Anterior cingulate cortex (tissue), 58 donors: Measurements from ENCODE around the gene ZNF554.

Experiments used
- DNase-seq, 58 donors: peaks; one replicate each; lab custom pipeline; 2025; lab: John Stamatoyannopoulos, UW

ZNF554 gene

GRCh38 chr19:2820112-2820702 is 539 bp downstream of the ZNF554 start:
- DNase-seq = peak in 5 of 58 donors; percentile 16 to 53 (median 33)

- DNase-seq = no peak
Observed at GRCh38 chr19:2822846-2823245, 3.2 kb downstream of the ZNF554 start.

DNA sequence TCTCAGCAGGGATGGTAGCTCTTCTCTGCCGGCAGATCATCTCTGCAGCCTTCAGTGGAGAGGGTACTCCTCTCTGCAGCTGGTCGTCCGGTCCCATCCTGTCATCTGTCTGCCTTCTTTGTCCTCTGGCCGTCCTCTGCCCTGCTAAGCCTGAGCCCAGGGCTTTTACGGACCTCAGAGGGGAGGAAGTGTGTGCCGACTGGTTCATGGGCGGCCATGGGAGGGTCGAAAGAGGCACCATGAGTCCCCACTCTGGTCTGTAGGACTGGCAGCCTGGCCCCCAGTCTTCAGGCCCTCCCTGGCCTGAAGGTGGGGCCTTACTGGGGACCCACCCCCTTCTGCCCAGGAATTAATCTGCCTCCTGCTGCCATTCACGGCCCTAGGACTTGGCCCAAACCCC is 4.0 kb downstream of the ZNF554 start:
- no peak for DNase-seq

DNA sequence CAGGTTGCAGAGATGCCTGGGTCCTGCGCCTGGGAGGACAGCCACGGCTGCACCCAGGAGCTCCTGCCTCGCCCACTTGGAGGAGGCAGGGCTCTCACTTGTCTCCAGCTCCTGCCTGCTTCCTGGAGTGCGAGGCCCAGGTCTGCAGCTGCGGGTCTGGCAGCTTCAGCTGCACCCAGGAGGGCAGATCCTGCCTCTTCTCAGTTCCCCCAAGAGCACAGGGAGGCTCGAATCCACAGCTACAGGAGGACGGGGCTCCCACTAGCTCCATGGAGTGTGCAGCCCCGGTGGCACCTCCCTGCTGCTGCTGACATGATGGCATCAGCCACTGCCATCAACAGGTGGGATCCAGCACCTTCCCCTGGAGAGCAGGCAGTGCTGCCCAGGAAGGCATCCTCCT is 4.5 kb downstream of the ZNF554 start:
- DNase-seq = no peak

DNA sequence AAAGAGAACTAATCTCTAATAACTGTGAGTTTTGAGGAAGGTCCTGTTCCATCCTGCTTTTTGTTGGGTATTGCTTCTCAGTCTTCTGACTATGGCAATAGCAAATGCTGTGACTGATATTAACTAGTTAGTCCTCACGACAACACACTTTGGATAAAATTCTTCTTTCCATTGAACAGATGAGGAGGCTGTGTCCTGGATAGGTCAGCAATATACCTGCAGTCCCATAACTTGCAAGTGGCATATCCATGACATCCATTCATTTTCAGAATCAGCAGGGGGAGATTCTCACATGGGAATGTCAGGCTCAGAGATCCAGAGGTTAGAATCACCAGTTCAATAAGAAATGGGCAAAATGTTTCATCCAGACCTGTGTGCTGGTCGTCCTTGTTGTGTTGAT is 7.4 kb downstream of the ZNF554 start:
- no peak for DNase-seq

- no peak for DNase-seq
Observed at GRCh38 chr19:2827840-2828489, 8.3 kb downstream of the ZNF554 start.

- DNase-seq = no peak
Observed at GRCh38 chr19:2834294-2834871, 14.7 kb downstream of the ZNF554 start.

GRCh38 chr19:2837430-2837829 is 17.8 kb downstream of the ZNF554 start:
- DNase-seq = no peak

- peak; percentile 93 to 100 (median 99) for DNase-seq
Observed at GRCh38 chr19:2840794-2841791, 21.4 kb downstream of the ZNF554 start, which contains the start of gene ZNF555. Gene ZNF555 (plus strand): TSS chr19:2841475. CDS start chr19:2841573, 98 bp downstream.

DNA sequence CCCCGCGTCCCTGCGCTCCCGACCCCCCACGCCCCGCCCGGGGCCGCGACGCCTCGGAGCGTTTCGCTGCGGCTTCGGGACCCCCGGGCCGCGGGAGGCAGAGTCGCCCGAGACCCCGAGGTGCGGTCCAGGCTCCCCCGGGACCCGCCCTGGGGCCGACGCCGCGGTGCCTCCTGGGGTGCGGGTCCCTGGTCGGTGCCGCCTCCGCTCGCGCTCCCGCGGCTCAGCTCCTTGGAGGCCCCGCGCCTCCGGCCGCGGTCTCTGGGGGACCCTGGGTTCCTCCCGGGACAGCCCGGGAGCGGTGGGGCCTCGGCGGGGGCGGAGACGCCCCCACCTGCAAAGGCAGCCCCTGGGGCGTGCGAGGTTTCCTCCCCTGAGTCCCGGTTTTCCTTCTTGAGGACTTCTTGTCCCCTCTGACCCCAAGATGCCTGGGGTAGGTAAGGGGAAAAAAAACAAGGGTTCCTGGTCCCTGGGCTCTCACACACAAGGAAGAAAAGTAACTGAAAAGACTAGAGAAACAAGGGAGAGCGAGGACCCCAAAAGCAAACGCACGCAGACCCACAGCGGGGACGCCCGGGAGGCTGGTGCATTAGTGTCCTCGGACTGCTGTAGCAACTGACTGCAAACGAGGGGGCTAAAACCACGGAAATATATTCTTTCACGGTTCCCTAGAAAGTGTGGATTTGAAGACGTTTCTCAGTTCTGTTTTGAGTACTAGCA is 22.3 kb downstream of the ZNF554 start:
- no peak for DNase-seq

GRCh38 chr19:2845107-2845506 is 25.4 kb downstream of the ZNF554 start:
- no peak for DNase-seq

DNA sequence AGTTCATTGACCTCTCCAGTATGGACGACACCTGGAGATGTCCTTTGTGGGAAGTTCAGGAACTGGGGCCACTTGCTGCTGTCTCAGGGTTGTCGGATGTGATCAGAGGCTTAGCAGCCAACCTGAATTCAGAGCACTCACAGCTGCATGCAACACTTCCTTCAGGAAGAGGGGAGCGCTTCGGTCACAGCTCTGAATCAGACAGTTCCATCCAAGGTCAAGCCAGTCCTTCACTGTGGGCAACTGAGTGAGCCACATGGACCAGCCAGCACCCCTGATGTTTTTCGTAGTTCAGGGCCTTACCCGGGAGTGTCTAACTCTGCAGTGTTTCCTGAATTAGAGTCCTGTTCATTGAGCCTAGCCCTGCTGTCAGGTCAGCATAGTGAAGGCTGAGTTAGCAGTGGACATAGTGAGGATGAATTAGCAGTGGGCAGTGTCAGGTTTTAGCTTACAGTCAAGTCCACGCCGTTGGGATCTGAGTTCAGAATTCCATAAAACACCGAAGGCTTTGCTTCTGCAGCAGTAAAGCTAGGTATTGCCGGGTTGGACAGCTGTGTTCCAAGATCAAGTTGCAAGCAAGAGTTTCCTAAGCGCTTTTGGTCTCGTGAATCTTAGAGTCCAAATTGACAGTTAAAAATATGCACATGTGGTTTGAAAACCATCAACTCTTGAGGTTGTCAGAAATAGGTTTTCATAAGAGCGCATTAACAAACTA is 26.7 kb downstream of the ZNF554 start:
- DNase-seq = no peak

GRCh38 chr19:2847507-2847906 is 27.8 kb downstream of the ZNF554 start:
- DNase-seq = no peak

GRCh38 chr19:2848616-2849015 is 28.9 kb downstream of the ZNF554 start:
- DNase-seq = no peak

DNA sequence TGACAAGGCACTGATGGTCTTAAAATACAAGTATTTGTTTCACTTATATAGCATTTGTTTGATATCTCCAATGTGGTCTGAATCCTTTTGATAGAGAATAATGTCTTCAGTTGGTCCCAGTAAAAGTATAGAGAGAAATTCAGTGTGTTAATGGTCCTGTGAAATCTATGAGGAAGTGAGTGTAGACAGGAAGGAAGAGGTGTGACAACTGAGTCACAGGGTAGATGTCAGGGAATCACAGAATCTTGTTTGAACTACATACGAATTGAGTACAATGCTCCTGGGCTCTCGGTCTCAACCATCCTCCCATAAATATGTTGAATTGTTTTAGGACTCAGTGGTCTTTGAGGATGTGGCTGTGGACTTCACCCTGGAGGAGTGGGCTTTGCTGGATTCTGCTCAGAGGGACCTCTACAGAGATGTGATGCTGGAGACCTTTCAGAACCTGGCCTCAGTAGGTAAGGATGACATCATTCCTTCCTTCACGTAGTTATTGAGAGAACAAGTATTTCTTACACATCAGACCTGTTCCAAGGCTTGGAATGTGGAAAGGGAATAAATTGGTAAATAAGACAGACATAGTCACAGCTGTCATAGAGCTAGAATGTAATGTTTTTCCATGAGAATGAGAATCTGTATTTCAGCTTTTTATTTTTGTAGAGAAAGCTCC is 30.7 kb downstream of the ZNF554 start:
- DNase-seq = no peak

- no peak for DNase-seq
Observed at GRCh38 chr19:2852598-2852997, 32.9 kb downstream of the ZNF554 start.

- DNase-seq = no peak
Observed at GRCh38 chr19:2853015-2853606, 33.4 kb downstream of the ZNF554 start.

DNA sequence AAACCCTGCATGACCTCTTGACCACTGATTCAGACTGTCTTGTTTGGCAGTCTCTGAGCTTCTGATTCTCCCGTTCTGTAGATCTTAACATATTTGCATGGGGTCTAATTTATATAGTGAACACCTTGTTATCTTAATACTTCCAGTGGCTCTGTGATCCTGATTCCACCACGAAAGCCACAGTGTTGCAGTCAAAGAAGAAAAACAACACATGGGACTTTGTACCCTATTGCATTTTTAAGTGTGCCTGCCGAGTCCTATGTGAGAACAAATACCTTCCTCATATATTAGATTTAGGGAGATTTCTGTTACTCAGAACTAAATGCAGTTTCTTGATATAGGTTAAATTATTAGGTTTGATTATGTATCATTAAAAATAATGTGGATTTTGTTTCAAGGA is 35.2 kb downstream of the ZNF554 start:
- no peak for DNase-seq
